ENCODE measurements around the gene COL5A3. TPM values are rescaled to one million over a fixed set of nuclear protein-coding genes. Genes with fewer than 3 reads are reported as not detected.

Gene COL5A3
- total RNA-seq, 1 experiment from 2014 or later = 0.18 TPM

DNA sequence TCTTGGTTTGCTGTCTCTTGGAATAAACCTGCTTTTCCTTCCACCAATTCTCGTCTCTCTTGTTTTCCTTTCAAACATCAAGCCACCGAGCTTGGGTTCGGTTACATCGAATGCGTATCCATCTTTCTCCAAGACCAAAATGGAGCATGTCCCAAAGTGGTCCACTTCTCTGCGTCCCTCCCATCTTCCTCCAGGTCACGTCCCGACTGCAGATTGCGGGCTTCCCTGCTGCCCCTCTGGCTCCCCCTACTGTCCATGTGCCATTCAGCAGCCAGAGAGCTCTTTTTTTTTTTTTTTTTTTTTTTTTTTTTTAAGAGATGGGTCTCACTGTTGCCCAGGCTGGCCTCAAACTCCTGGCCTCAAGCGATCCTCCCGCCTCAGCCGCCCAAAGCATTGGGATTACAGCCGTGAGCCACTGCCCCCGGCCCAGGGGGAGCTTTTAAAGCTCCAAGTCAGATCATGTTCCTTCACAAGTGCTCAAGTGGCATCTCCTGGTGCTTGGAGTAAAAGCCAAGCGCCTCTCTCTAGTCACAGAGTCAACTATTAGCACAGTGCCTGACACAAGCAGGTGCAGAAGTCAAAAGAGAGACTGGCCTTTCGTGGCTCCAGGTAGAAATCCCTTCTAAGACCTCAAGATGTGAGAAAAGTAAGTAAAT lies 10.0 kb downstream of the COL5A3 start:
- Histone ChIP-seq H3K27me3 (ENCODE audit: control insufficient read depth, insufficient read depth, low read length) (no peaks in the 10 kb centered on the region), H3K4me1 (ENCODE audit: control insufficient read depth, insufficient read depth, low read length) (no peaks in the 10 kb centered on the region), H3K27ac (ENCODE audit: low read length) (no peak overlapping the region), H3K36me3 (ENCODE audit: control insufficient read depth, insufficient read depth, low read length) (no peaks in the 10 kb centered on the region), H3K4me3 (ENCODE audit: low read depth in 2 of 2, low read length in 2 of 2) (no peak overlapping the region), H3K9me3 (ENCODE audit: control insufficient read depth, insufficient read depth, low read depth, low read length) (no peaks in the 10 kb centered on the region)
- POLR2A ChIA-PET = interaction anchor here (0.6 kb wide), 5 partner anchors 19 to 1039 kb away, joined by 3 to 8 read pairs (median 6); partner anchors contain the start of gene OLFM2
- BruUV-seq (replicated peaks) = no TSS peak
- in situ Hi-C loops (cut with HindIII; ENCODE audit: low pct_unique_long_range_greater_than_20kb, low sequenced_read_pairs) (no loop called here), intact Hi-C loops (cut with micrococcal nuclease; ENCODE audit: unreplicated experiment) (no loop called here)
- TF ChIP-seq POLR2AphosphoS5 (IDR thresholded peaks at IDR 0.05; ENCODE audit: low read depth, low read length) (no peak), SIN3A (IDR thresholded peaks at IDR 0.05; ENCODE audit: borderline replicate concordance, insufficient read depth, low read depth, low read length) (no peak), CTCF (IDR thresholded peaks at IDR 0.05) (peak; percentile 91), TCF7L2 (IDR thresholded peaks at IDR 0.05; ENCODE audit: low read depth, low read length) (no peak)
- TF ChIP-seq, protein P1, sequence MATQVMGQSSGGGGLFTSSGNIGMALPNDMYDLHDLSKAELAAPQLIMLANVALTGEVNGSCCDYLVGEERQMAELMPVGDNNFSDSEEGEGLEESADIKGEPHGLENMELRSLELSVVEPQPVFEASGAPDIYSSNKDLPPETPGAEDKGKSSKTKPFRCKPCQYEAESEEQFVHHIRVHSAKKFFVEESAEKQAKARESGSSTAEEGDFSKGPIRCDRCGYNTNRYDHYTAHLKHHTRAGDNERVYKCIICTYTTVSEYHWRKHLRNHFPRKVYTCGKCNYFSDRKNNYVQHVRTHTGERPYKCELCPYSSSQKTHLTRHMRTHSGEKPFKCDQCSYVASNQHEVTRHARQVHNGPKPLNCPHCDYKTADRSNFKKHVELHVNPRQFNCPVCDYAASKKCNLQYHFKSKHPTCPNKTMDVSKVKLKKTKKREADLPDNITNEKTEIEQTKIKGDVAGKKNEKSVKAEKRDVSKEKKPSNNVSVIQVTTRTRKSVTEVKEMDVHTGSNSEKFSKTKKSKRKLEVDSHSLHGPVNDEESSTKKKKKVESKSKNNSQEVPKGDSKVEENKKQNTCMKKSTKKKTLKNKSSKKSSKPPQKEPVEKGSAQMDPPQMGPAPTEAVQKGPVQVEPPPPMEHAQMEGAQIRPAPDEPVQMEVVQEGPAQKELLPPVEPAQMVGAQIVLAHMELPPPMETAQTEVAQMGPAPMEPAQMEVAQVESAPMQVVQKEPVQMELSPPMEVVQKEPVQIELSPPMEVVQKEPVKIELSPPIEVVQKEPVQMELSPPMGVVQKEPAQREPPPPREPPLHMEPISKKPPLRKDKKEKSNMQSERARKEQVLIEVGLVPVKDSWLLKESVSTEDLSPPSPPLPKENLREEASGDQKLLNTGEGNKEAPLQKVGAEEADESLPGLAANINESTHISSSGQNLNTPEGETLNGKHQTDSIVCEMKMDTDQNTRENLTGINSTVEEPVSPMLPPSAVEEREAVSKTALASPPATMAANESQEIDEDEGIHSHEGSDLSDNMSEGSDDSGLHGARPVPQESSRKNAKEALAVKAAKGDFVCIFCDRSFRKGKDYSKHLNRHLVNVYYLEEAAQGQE (IDR thresholded peaks at IDR 0.05; ENCODE audit: insufficient read depth in 1 of 2, low read depth in 2 of 2, low read length in 1 of 2) = no peak
- CTCF ChIA-PET = interaction anchor here (0.5 to 2.5 kb wide), 11 partner anchors 11 to 974 kb away, joined by 3 to 13 read pairs (median 4); no protein-coding TSS in a partner anchor
- DNase-seq (ENCODE audit: low read depth, low spot score) = peak; percentile 36
- peak; percentile 69; the same call in 1 of the 2 replicates for ATAC-seq

GRCh38 chr19:9996541-9996940 lies 13.8 kb downstream of the COL5A3 start:
- no peak for ATAC-seq
- TF ChIP-seq POLR2AphosphoS5 (IDR thresholded peaks at IDR 0.05; ENCODE audit: low read depth, low read length) (no peak), SIN3A (IDR thresholded peaks at IDR 0.05; ENCODE audit: borderline replicate concordance, insufficient read depth, low read depth, low read length) (no peak), CTCF (IDR thresholded peaks at IDR 0.05) (no peak), TCF7L2 (IDR thresholded peaks at IDR 0.05; ENCODE audit: low read depth, low read length) (no peak)
- TF ChIP-seq, protein P1 (IDR thresholded peaks at IDR 0.05; ENCODE audit: insufficient read depth in 1 of 2, low read depth in 2 of 2, low read length in 1 of 2) = no peak
- intact Hi-C loops (cut with micrococcal nuclease; ENCODE audit: unreplicated experiment) = no loop called here
- Histone ChIP-seq H3K36me3 (ENCODE audit: control insufficient read depth, insufficient read depth, low read length) (no peaks in the 10 kb centered on the region), H3K27me3 (ENCODE audit: control insufficient read depth, insufficient read depth, low read length) (no peaks in the 10 kb centered on the region), H3K4me3 (ENCODE audit: low read depth in 2 of 2, low read length in 2 of 2) (no peak overlapping the region), H3K27ac (ENCODE audit: low read length) (no peak overlapping the region), H3K9me3 (ENCODE audit: control insufficient read depth, insufficient read depth, low read depth, low read length) (no peaks in the 10 kb centered on the region), H3K4me1 (ENCODE audit: control insufficient read depth, insufficient read depth, low read length) (no peaks in the 10 kb centered on the region)
- BruUV-seq (replicated peaks) = no TSS peak
- no peak for DNase-seq (ENCODE audit: low read depth, low spot score)
- ChIA-PET CTCF (no interaction called here), POLR2A (no interaction called here)
- in situ Hi-C loops (cut with HindIII; ENCODE audit: low pct_unique_long_range_greater_than_20kb, low sequenced_read_pairs) = no loop called here

Data from Panc1 (cell line).